AG10803 (cell line): ENCODE results near the gene MIR17HG.

Experiments
- DNase-seq: peaks from one replicate; pipeline ENCODE4 v3.0.0; 2010; ENCODE audit warnings: low read depth
- H3K4me3 ChIP-seq: 2 replicates; pipeline ENCODE4 v1.5.1; 2011; ENCODE audit warnings: mild to moderate bottlenecking, low read length, control low read depth
- TF ChIP-seq, protein P1 (sequence below): conservative IDR thresholded peaks from 2 replicates; pipeline ENCODE4 v1.5.1; 2011; ENCODE audit warnings: mild to moderate bottlenecking, low read length, control low read depth, inconsistent platforms

Gene MIR17HG

DNA sequence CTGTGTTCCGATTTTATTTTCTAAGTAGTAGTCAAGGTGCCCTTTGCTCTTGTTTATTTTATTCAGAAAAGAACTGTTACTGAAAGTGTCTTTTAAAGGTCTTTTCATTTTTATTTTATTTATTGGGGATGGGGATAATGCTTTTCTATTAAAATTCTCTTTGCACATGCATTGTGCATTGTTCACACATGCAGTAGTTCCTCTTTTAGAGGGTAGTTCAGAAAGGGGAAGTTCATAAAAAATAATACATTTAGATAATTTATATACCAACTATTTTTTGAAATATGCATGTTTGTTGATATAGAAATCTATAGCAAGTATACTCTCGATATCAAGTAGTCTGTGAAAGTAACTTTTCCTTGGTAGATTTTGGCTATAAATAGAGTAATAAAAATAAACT lies 54.4 kb downstream of the MIR17HG start:
- TF ChIP-seq, protein P1, sequence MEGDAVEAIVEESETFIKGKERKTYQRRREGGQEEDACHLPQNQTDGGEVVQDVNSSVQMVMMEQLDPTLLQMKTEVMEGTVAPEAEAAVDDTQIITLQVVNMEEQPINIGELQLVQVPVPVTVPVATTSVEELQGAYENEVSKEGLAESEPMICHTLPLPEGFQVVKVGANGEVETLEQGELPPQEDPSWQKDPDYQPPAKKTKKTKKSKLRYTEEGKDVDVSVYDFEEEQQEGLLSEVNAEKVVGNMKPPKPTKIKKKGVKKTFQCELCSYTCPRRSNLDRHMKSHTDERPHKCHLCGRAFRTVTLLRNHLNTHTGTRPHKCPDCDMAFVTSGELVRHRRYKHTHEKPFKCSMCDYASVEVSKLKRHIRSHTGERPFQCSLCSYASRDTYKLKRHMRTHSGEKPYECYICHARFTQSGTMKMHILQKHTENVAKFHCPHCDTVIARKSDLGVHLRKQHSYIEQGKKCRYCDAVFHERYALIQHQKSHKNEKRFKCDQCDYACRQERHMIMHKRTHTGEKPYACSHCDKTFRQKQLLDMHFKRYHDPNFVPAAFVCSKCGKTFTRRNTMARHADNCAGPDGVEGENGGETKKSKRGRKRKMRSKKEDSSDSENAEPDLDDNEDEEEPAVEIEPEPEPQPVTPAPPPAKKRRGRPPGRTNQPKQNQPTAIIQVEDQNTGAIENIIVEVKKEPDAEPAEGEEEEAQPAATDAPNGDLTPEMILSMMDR, result no peak
- DNase-seq, result no peak
- H3K4me3 ChIP-seq, result no peak overlapping the region
